Vagina (tissue), 2 donors: Measurements from ENCODE around the gene WDR91.

Source experiments
- POLR2A ChIP-seq, 2 donors: fragments of 450-650 bp; IDR thresholded peaks; one replicate each; pipeline ENCODE4 v1.6.1; 2017; ENCODE audit warnings: antibody characterized with exemption in 2 of 2, mild to moderate bottlenecking in 2 of 2, moderate library complexity in 2 of 2
- POLR2AphosphoS5 ChIP-seq, 2 donors: sonication (generic); formaldehyde crosslinking; IDR thresholded peaks; one replicate each; pipeline ENCODE4 v1.9.0; 2017; ENCODE audit warnings: antibody characterized with exemption in 2 of 2, mild to moderate bottlenecking in 2 of 2, low read depth in 1 of 2; ENCODE audit not compliant: insufficient read depth in 1 of 2
- TF ChIP-seq, protein P1 (sequence below), 3 experiments: fragments of 450-650 bp in 2 of 3; fragments of 200-600 bp in 1 of 3; sonication (generic) in 1 of 3; IDR thresholded peaks; one replicate each; pipeline ENCODE4 v1.5.1; 2017 to 2019; ENCODE audit warnings: antibody characterized with exemption in 3 of 3, mild to moderate bottlenecking in 2 of 3, moderate library complexity in 2 of 3

DNA sequence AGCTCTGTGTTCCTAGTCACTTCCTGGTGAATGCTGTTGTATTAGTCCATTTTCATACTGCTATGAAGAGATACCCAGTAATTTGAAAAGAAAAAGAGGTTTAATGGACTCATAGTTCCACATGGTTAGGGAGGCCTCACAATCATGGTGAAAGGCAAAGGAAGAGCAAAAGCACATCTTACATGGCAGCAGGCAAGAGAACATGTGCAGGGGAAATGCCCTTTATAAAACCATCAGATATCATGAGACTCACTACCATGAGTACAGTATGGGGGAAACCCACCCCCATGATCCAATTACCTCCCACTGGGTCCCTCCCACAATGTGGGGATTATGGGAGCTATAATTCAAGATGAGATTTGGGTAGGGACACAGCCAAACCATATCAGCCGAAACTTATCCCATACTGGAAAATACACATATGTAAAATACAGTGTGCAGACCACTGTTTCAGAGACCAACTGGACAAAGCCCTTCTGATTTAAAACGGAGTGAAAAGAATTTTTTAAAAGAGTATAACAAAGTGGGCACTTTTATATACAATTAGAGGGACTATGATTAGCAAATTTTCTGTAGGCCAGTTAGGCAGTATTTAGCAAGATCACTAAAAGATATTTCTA, 48.8 kb downstream of the WDR91 start:
- TF ChIP-seq, protein P1, sequence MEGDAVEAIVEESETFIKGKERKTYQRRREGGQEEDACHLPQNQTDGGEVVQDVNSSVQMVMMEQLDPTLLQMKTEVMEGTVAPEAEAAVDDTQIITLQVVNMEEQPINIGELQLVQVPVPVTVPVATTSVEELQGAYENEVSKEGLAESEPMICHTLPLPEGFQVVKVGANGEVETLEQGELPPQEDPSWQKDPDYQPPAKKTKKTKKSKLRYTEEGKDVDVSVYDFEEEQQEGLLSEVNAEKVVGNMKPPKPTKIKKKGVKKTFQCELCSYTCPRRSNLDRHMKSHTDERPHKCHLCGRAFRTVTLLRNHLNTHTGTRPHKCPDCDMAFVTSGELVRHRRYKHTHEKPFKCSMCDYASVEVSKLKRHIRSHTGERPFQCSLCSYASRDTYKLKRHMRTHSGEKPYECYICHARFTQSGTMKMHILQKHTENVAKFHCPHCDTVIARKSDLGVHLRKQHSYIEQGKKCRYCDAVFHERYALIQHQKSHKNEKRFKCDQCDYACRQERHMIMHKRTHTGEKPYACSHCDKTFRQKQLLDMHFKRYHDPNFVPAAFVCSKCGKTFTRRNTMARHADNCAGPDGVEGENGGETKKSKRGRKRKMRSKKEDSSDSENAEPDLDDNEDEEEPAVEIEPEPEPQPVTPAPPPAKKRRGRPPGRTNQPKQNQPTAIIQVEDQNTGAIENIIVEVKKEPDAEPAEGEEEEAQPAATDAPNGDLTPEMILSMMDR (IDR thresholded peaks at IDR 0.05) = no peak
- no peak for TF ChIP-seq POLR2A (IDR thresholded peaks at IDR 0.05)
- no peak for TF ChIP-seq POLR2AphosphoS5 (IDR thresholded peaks at IDR 0.05; ENCODE audit: insufficient read depth in 1 of 2, low read depth in 1 of 2)
